K562 (cell line): Measurements from ENCODE around the gene CERS1. TPM values are rescaled to one million over a fixed set of nuclear protein-coding genes. Genes with fewer than 3 reads are reported as not detected.

Experiments used
- BCOR ChIP-seq: fragments of 450-650 bp; IDR thresholded peaks from 2 replicates; pipeline ENCODE4 v1.6.1; 2016
- BRCA1 ChIP-seq, 2 experiments: fragments of 450-650 bp in 1 of 2; sonication (generic) in 1 of 2; formaldehyde crosslinking in 1 of 2; IDR thresholded peaks; 2 replicates each; pipeline versions ENCODE4 v1.5.0 to v1.6.1; 2017 to 2020; ENCODE audit warnings: mild to moderate bottlenecking in 1 of 2, missing genetic modification reagents in 1 of 2
- CSDE1 ChIP-seq, 2 experiments: fragments of 450-650 bp; IDR thresholded peaks; 2 replicates each; pipeline ENCODE4 v1.6.1; 2016; ENCODE audit warnings: mild to moderate bottlenecking in 1 of 2
- GATAD2A ChIP-seq: fragments of 450-650 bp; IDR thresholded peaks from 2 replicates; pipeline ENCODE4 v1.6.1; 2017
- HDAC1 ChIP-seq, 2 experiments: fragments of 450-650 bp; IDR thresholded peaks; 2 replicates each; pipeline ENCODE4 v1.6.1; 2016 to 2017; ENCODE audit warnings: inconsistent platforms in 1 of 2, mild to moderate bottlenecking in 1 of 2, moderate library complexity in 1 of 2
- HDAC2 ChIP-seq: fragments of 450-650 bp; IDR thresholded peaks from 2 replicates; pipeline ENCODE4 v1.6.1; 2016; ENCODE audit warnings: mild to moderate bottlenecking
- HES1 ChIP-seq: fragments of 450-650 bp; IDR thresholded peaks from 2 replicates; pipeline ENCODE4 v1.6.1; 2016; ENCODE audit warnings: low read depth, mild to moderate bottlenecking, moderate library complexity
- HLTF ChIP-seq: fragments of 450-650 bp; IDR thresholded peaks from 2 replicates; pipeline ENCODE4 v1.6.1; 2016
- ILF3 ChIP-seq: fragments of 450-650 bp; IDR thresholded peaks from 2 replicates; pipeline ENCODE4 v1.6.1; 2018; ENCODE audit warnings: antibody characterized with exemption, mild to moderate bottlenecking, moderate library complexity, borderline replicate concordance
- KDM1A ChIP-seq, 2 experiments: fragments of 450-650 bp; IDR thresholded peaks; 2 replicates each; pipeline ENCODE4 v1.6.1; 2016; ENCODE audit warnings: mild to moderate bottlenecking in 2 of 2
- LARP7 ChIP-seq: fragments of 450-650 bp; IDR thresholded peaks from 2 replicates; pipeline ENCODE4 v1.6.1; 2016
- NFYB ChIP-seq: IDR thresholded peaks from 2 replicates; pipeline ENCODE4 v1.6.1; 2011; ENCODE audit warnings: mild to moderate bottlenecking, moderate library complexity; ENCODE audit not compliant: insufficient read length; ENCODE audit errors: extremely low read depth
- POLR2AphosphoS2 ChIP-seq: IDR thresholded peaks from 2 replicates; pipeline ENCODE4 v1.6.1; 2012; ENCODE audit warnings: low read length, improper control_type of control experiment
- POLR2AphosphoS5 ChIP-seq: IDR thresholded peaks from 2 replicates; pipeline ENCODE4 v1.6.1; 2011; ENCODE audit warnings: mild to moderate bottlenecking, low read depth, low read length, moderate library complexity; ENCODE audit not compliant: control insufficient read depth, insufficient read depth
- PTBP1 ChIP-seq: fragments of 200-400 bp; formaldehyde crosslinking; IDR thresholded peaks from 2 replicates; pipeline ENCODE4 v1.6.1; 2017; ENCODE audit warnings: low read depth, low read length
- SMARCA5 ChIP-seq: fragments of 450-650 bp; IDR thresholded peaks from 2 replicates; pipeline ENCODE4 v1.6.1; 2016
- SMC3 ChIP-seq: conservative IDR thresholded peaks from 2 replicates; pipeline ENCODE4 v1.6.1; 2011; ENCODE audit warnings: low read depth, low read length, improper control_type of control experiment; ENCODE audit not compliant: insufficient read depth
- SP2 ChIP-seq: IDR thresholded peaks from 2 replicates; pipeline ENCODE4 v1.6.1; 2011; ENCODE audit warnings: mild to moderate bottlenecking, low read depth, low read length, moderate library complexity; ENCODE audit not compliant: poor library complexity, severe bottlenecking; ENCODE audit errors: extremely low read depth
- ZEB2 ChIP-seq: fragments of 450-650 bp; IDR thresholded peaks from 2 replicates; pipeline ENCODE4 v1.6.1; 2016
- ZNF121 ChIP-seq: sonication (generic); formaldehyde crosslinking; conservative IDR thresholded peaks from 2 replicates; pipeline ENCODE4 v1.8.0; 2022; ENCODE audit warnings: missing genetic modification reagents
- ZNF146 ChIP-seq: IDR thresholded peaks from one replicate; pipeline ENCODE4 v1.6.1; 2018; ENCODE audit warnings: missing compliant biosample characterization; ENCODE audit not compliant: unreplicated experiment
- ZNF174 ChIP-seq: fragments of 250-450 bp; sonication (Bioruptor Pico); IDR thresholded peaks from 2 replicates; pipeline ENCODE4 v1.4.0; 2020; ENCODE audit warnings: mild to moderate bottlenecking
- ZNF436 ChIP-seq: fragments of 250-450, 450-650 bp; sonication (Bioruptor Pico); formaldehyde crosslinking; IDR thresholded peaks from 2 replicates; pipeline ENCODE4 v1.7.0; 2020; ENCODE audit warnings: mild to moderate bottlenecking
- ZNF77 ChIP-seq: fragments of 250-450 bp; sonication (Bioruptor Pico); IDR thresholded peaks from 2 replicates; pipeline ENCODE4 v1.5.0; 2020
- ZNF830 ChIP-seq: fragments of 250-450 bp; sonication (Bioruptor Pico); IDR thresholded peaks from 2 replicates; pipeline ENCODE4 v1.5.0; 2021; ENCODE audit warnings: mild to moderate bottlenecking
- polyA plus RNA-seq, 8 experiments: library from polyadenylated mRNA; depleted of rRNA in 4 of 8; stranded (reverse) in 5 of 8; unstranded in 3 of 8; fragments of >200 nt; fragmentation: Nextera tagmentation in 2 of 8; fragmentation: Illumina TruSeq in 1 of 8; extraction: Ambion mirVana in 2 of 8; extraction: Trizol in 1 of 8; gene quantifications; 2 replicates each; pipeline versions ENCODE4 v1.2.1 to v1.2.3, GENCODE V29; 2011 to 2014; ENCODE audit warnings: inconsistent platforms in 1 of 8, missing spikeins in 1 of 8
- total RNA-seq, 7 experiments: library from RNA; depleted of rRNA in 6 of 7; stranded (reverse); fragments of >200 nt in 6 of 7; fragmentation: Illumina TruSeq in 2 of 7; extraction: Trizol in 2 of 7; gene quantifications; 2 replicates each; pipeline versions ENCODE4 v1.2.1 to v1.2.3, GENCODE V29; 2011 to 2021; ENCODE audit warnings: low replicate concordance in 1 of 7

Gene CERS1
- total and polyA plus RNA-seq, 9 of the 15 experiments (the other 6 are each of a cell fraction or from before 2014, with no cell fraction given): 0.33 to 1.5 (median 0.86) TPM; not detected in 2

- TF ChIP-seq POLR2AphosphoS5: no peak
- peak; percentile 86; the same call in 1 of the 2 replicates for TF ChIP-seq PTBP1
- peak; percentile 92 for TF ChIP-seq BCOR
- TF ChIP-seq NFYB: no peak
- peak; percentile 100 for TF ChIP-seq ZNF146 (CRISPR knock-in tag)
- no peak for TF ChIP-seq ZEB2
- TF ChIP-seq SMARCA5: peak; percentile 81
- no peak for TF ChIP-seq SP2
- no peak for TF ChIP-seq ILF3
- no peak for TF ChIP-seq ZNF174 (CRISPR knock-in tag)
- no peak for TF ChIP-seq HLTF
- no peak for TF ChIP-seq SMC3
- TF ChIP-seq ZNF436: no peak
- TF ChIP-seq CSDE1 (IDR thresholded peaks at IDR 0.05): no peak
- TF ChIP-seq HDAC1 (IDR thresholded peaks at IDR 0.05): 0 out of 4 replicates have a peak, but pooled peaks of 1 of the 2 experiments have one; percentile 31
- peak; percentile 69 to 88 for TF ChIP-seq KDM1A (IDR thresholded peaks at IDR 0.05)
- no peak for TF ChIP-seq HES1
- TF ChIP-seq ZNF77 (CRISPR knock-in tag): no peak
- no peak for TF ChIP-seq GATAD2A
- no peak for TF ChIP-seq LARP7
- 0 out of 2 replicates have a peak, but pooled peaks have one; percentile 66 for TF ChIP-seq HDAC2
- no peak for TF ChIP-seq BRCA1 (IDR thresholded peaks at IDR 0.05)
- TF ChIP-seq BRCA1 (CRISPR knock-in tag; IDR thresholded peaks at IDR 0.05): no peak
- TF ChIP-seq ZNF830 (CRISPR knock-in tag): no peak
- TF ChIP-seq POLR2AphosphoS2: no peak
- TF ChIP-seq ZNF121 (CRISPR knock-in tag): 0 out of 2 replicates have a peak, but pooled peaks have one; percentile 22
Measured at GRCh38 chr19:18886972-18887371, 9.0 kb downstream of the CERS1 start (continued).
